Hematopoietic multipotent progenitor cell (in vitro differentiated cells): ENCODE results near the gene NAXE. TPM values are rescaled to one million over a fixed set of nuclear protein-coding genes. Genes with fewer than 3 reads are reported as not detected.
A peak's percentile ranks its signal among the peaks of the same experiment; 100 is the strongest.

Experiments
- DNase-seq, 3 donors: peaks; one replicate each; pipeline ENCODE4 v3.0.0-alpha.2; 2011 to 2015; ENCODE audit warnings: low read depth in 2 of 3, low spot score in 2 of 3
- total RNA-seq: library from RNA; depleted of rRNA; stranded (reverse); fragments of >200 nt; gene quantifications from one replicate; pipeline ENCODE4 v1.2.3, GENCODE V29; 2012

The NAXE gene
- total RNA-seq = 61.4 TPM

- DNase-seq = peak; percentile 49 to 51 (median 50)
Observed at GRCh38 chr1:156591432-156592157, at the start of gene NAXE. Gene NAXE (plus strand): TSS chr1:156591776. CDS start chr1:156591805, 29 bp downstream.

DNA sequence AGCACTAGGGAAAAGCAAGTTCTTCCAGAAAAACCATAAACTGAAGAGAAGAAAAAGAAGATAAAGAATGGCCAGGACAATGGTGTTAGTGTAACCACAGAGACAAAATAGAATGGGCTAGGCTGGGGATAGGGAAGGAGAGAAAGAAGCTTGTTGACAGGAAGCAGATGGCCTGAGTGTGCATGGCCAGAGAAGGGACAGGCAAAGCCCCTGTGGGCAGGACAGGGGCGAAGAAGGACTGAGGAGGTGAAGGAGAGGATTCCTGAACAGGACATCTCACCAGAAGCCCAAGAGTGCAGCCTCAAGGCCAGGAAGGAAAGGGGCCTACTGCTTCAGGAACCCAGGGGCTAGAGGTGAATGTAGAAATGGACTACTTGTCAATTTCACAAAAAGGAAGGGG, 48.5 kb upstream of the NAXE start:
- no peak for DNase-seq

GRCh38 chr1:156544592-156545102, 46.9 kb upstream of the NAXE start:
- DNase-seq = no peak

- no peak for DNase-seq
Observed at GRCh38 chr1:156546267-156546666, 45.3 kb upstream of the NAXE start.

DNA sequence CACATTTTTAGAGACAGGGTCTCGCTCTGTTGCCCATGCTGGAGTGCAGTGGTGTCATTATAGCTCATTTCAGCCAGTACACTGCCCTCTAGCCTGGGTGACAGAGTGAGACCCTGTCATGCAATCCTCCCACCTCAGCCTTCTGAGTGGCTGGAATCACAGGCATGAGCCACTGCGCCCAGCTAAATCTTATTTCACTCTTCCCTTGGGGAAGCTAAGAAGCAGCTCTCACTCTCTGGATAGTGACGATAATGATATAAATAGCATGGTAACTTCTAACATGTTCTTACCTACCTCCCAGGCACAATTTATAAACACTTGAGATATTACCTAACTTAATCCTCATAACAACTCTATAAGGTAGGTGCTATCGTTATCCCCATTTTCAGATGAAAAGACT, 44.1 kb upstream of the NAXE start:
- no peak for DNase-seq

DNA sequence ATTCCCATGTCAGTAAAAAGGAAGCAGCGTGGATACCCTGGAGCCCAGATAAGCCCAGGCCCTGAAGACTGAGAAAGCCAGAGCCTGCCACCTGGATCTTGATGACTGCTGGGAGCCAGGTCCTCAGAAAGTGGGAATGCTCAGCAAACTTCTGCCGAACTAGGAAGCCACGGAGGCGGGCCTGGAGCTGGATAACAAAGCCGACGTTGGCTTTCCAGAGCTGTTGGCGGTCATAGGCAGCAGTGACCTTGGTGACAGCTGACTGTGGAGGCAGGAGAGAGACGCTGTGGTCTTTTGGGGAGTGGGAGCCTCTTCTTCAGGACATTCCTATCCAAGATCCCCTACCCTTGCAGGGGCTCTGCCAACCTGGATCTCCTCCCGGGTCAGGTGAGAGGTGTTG, 43.6 kb upstream of the NAXE start:
- no peak for DNase-seq

DNA sequence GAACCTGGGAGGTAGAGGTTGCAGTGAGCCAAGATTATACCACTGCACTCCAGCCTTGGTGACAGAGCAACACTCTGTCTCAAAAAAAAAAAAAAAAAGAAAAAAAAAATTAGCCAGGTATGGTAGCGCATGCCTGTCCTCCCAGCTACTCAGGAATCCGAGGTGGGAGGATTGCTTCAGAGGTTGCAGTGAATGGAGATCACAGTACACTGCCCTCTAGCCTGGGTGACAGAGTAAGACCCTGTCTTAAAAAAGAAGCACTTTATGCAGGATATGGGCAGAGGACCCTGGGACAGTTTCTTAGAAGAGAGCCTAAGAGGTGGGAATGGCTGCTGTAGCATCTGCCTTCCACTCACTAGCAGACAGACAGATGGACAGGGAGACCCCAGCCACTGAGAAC, 42.2 kb upstream of the NAXE start:
- DNase-seq = peak in 1 of 3 donors; percentile 32

DNA sequence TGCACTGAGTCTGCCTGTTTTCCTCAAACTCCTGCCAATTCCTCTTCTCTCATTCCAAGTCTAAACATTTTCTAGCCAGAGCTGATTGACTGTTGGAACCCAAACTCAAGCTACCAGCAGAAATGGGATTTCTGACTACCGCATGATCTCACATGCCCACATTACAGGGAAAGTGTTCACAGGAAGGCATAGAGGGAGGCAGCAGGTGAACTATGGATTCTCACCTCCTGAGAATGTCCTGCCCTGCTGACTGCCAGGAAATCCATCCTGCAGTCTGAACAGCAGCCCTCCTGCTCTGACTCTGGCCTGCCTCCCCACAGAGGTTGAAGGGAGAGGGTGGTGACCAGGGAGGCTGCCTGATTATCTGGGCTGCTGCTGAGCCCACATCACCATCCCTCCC, 41.7 kb upstream of the NAXE start:
- DNase-seq = no peak

- DNase-seq = no peak
Observed at GRCh38 chr1:156550346-156550745, 41.2 kb upstream of the NAXE start.

- no peak for DNase-seq
Observed at GRCh38 chr1:156551066-156551643, 40.4 kb upstream of the NAXE start.

DNA sequence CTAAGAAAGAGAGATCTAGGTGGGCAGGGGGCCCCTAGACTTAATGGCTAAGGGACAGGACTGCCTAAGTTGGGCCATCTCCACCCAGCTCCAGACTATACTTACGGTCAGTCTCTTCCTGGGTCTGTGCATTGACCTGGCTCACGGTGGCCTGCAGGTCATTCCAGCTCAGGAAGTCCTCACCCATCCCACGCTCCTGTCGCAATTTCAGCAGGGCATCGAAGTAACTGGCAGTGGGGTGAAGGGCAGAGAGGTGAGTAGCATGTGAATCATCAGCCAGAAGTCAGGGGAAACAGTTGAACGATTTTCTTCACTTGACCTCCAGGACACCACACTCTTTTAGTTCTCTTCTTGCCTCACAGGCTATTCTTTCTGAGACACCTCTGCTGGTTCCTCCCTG, 39.7 kb upstream of the NAXE start:
- DNase-seq = no peak

DNA sequence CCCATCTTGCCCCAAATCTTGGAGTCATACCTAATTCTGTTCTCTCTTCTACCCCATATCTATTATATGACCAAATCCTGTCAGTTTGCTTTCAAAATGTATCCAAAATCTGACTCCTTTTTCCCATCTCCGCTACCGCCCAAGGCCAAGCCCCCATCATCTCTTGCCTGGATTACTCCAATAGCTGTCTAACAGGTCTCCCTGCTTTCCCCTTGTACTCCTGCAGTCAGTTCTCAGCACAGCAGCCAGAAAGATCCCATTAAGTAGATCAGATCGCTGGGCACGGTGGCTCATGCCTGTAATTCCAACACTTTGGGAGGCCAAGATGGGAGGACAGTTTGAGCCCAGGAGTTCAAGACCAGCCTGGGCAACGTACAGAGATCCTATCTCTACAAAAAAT, 39.1 kb upstream of the NAXE start:
- no peak for DNase-seq

- peak in 1 of 3 donors; percentile 23 for DNase-seq
Observed at GRCh38 chr1:156552937-156553336, 38.6 kb upstream of the NAXE start.

DNA sequence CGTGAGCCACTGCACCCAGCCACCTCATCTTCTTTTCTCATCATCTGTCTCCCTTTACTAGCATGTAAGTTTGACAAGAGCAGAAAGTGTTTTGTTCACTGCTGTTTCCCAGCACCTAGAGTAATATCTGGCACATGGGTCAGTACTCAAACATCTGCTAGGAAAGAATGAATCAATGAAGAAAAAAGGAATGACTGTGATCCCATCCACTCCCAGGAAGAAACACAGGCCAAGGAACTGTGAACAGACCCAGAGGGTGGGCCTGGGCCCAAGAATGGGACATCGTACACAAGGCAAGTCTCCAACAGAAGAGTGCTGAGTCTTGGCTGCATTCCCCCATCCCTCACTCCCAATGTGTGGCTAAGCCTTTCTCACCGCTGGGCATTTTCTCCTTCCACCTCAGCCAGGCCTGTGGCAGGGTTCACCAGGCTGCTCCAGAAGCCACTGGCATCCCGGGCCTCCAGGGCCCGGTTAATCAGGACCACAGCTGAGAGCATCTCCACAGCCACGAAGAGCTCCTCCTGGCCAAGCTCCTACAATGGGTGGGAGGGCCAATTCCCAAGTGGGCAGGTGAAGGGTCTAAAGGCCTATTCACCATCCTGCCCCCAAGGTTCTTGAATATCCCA, 37.6 kb upstream of the NAXE start:
- no peak for DNase-seq

DNA sequence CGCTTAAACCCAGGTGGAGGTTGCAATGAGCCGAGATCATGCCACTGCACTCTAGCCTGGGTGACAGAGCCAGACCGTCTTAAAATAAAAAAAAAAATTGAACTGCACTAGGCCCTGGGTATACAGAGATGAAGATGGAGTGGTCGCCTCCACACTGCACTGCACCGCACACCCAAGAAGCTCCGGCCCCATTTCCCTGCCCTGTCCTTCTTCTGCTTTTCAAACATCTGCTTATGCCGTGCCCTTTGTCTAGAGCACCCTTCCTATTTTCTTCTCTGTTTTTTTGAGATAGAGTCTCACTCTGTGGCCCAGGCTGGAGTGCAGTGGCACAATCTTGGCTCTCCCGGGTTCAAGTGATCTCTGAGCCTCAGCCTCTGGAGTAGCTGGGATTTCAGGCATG, 36.6 kb upstream of the NAXE start:
- no peak for DNase-seq

GRCh38 chr1:156555715-156556114, 35.9 kb upstream of the NAXE start:
- no peak for DNase-seq

GRCh38 chr1:156556354-156556753, 35.2 kb upstream of the NAXE start:
- DNase-seq = no peak

- DNase-seq = no peak
Observed at GRCh38 chr1:156559086-156559796, 32.3 kb upstream of the NAXE start.

GRCh38 chr1:156559797-156560385, 31.7 kb upstream of the NAXE start:
- DNase-seq = no peak

DNA sequence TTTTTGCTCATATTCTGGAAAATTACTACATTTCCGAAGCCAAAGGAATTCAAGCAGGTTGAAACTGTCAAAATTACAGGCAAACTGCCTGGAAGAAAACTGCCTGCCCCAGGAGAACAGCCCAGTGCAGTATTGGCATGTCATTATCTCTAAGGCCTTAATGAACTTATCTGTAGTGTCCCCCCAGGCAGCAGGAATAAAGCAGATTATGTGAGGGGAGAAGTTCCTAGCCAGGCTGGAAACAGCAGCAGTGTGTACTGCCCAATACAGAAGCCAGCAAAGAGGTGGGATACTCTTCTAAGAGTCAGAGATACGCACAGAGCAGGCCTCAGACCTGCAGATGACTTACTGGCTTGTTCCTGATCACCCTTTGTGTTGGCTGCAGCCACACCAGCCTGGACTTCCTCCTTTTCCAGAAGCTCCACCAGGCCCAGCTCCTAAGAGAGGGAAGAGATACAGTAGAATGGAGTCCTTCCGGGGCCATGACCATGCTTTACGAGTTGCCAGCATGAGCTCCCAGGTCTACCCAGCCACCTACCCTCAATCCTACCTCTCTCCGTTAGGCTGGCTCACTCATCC, 30.9 kb upstream of the NAXE start:
- DNase-seq = no peak

DNA sequence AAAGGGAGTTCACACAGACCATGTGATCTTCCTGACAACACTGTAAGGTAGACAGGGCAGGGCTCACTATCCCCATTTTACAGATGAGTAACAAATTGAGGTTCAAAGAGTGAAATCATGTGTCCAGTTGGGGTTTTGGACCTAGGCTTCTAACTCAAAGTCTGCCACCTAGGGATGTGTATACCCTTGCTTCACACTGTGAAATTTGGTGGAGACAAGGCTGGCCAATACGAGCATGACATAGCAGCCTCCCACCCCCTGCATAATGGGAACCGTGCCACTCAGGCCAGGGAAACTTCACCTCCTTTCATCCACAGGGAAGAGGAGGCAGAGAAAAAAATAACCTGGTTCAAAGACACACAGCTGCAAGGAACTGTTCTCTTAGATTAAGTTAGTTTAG, 26.1 kb upstream of the NAXE start:
- no peak for DNase-seq
